Body of pancreas (tissue), 4 donors: ENCODE data around the gene CGGBP1. TPM values are rescaled to one million over a fixed set of nuclear protein-coding genes. Genes with fewer than 3 reads are reported as not detected.
"Not testable (repeated sequence)": the region's sequence is repeated elsewhere in the genome, so short reads cannot be mapped to it uniquely, and the experiment has no call there.

Experiments used
- ATAC-seq: fragments of 150-250 bp; one replicate; pipeline ENCODE4 v1.9.1; 2016
- DNase-seq, 4 donors: peaks; one replicate each; pipeline ENCODE4 v3.0.0-alpha.2; 2019
- H3K27ac ChIP-seq, 4 donors: fragments of 200-600 bp; sonication (generic); 1 replicate in 3 of 4; 2 replicates in 1 of 4; pipeline versions ENCODE4 v1.5.1 to v1.6.1; 2016 to 2019; ENCODE audit warnings: mild to moderate bottlenecking in 1 of 4, mixed read lengths in 1 of 4, moderate library complexity in 1 of 4
- H3K27me3 ChIP-seq, 2 donors: fragments of 200-600 bp; sonication (generic); one replicate each; pipeline ENCODE4 v1.6.0; 2016; ENCODE audit warnings: mild to moderate bottlenecking in 1 of 2
- H3K36me3 ChIP-seq, 2 donors: fragments of 200-600 bp; sonication (generic); replicated peaks in 1 of 2; 2 replicates each; pipeline ENCODE4 v1.5.1; 2016; ENCODE audit warnings: low read depth in 2 of 2; ENCODE audit not compliant: insufficient read depth in 1 of 2
- H3K4me1 ChIP-seq: fragments of 200-600 bp; sonication (generic); one replicate; pipeline ENCODE4 v1.6.0; 2016
- H3K4me3 ChIP-seq, 2 donors: fragments of 200-600 bp; sonication (generic); 1 replicate in 1 of 2; 2 replicates in 1 of 2; pipeline ENCODE4 v1.5.1; 2016 to 2019
- H3K9me3 ChIP-seq, 3 donors: fragments of 200-600 bp; sonication (generic); 1 replicate in 2 of 3; 2 replicates in 1 of 3; pipeline ENCODE4 v1.5.1; 2016
- CTCF ChIP-seq, 7 experiments: fragments of 450-650 bp in 4 of 7; fragments of 200-600 bp in 3 of 7; sonication (generic) in 3 of 7; IDR thresholded peaks; one replicate each; pipeline ENCODE4 v1.5.1; 2016 to 2019; ENCODE audit warnings: antibody characterized with exemption in 7 of 7
- POLR2A ChIP-seq, 3 donors: fragments of 450-650 bp; IDR thresholded peaks; one replicate each; pipeline ENCODE4 v1.6.1; 2016; ENCODE audit warnings: antibody characterized with exemption in 3 of 3, mild to moderate bottlenecking in 2 of 3
- WGBS, 2 donors: methylation state at CpG; one replicate each; pipeline ENCODE4 v1.1.5; 2017; 5-methylcytosine and 5-hydroxymethylcytosine counted together
- intact Hi-C: fragments of 100-400 bp; cut with DNase I; formaldehyde crosslinking; loops from one replicate; pipeline ENCODE4 v1.15.1; 2023
- total RNA-seq, 2 donors: library from RNA; depleted of rRNA; stranded (reverse); fragments of >200 nt; gene quantifications; one replicate each; pipeline ENCODE4 v1.1.0, GENCODE V29; 2016

The CGGBP1 gene
- total RNA-seq, 2 donors from 2014 or later: 38.6 to 44.4 TPM

GRCh38 chr3:88019024-88019423 lies 39.8 kb downstream of the CGGBP1 start:
- no peak overlapping the region for H3K27ac ChIP-seq
- H3K36me3 ChIP-seq: no peaks in the 10 kb centered on the region
- intact Hi-C loops: no loop called here
- TF ChIP-seq POLR2A (IDR thresholded peaks at IDR 0.05) (no peak), CTCF (IDR thresholded peaks at IDR 0.05) (no peak)
- DNase-seq (no peak), ATAC-seq (no peak)
- H3K27me3 ChIP-seq: no peaks in the 10 kb centered on the region
- no peak overlapping the region for H3K4me3 ChIP-seq
- no peaks in the 10 kb centered on the region for H3K9me3 ChIP-seq
- 65 to 66% methylated on average over 2 of the region's 2 CpGs for WGBS, 2 donors
- no peaks in the 10 kb centered on the region for H3K4me1 ChIP-seq

GRCh38 chr3:88015656-88016055 lies 43.1 kb downstream of the CGGBP1 start:
- H3K4me3 ChIP-seq, H3K36me3 ChIP-seq, H3K27ac ChIP-seq, H3K4me1 ChIP-seq, H3K9me3 ChIP-seq, intact Hi-C loops, DNase-seq, H3K27me3 ChIP-seq, ATAC-seq: not testable (repeated sequence)
- 87 to 97% methylated on average over 5 to 20 of the region's 35 CpGs for WGBS, 2 donors

GRCh38 chr3:88013592-88013991 lies 45.2 kb downstream of the CGGBP1 start:
- intact Hi-C loops: no loop called here
- DNase-seq: no peak

GRCh38 chr3:88010810-88011209 lies 48.0 kb downstream of the CGGBP1 start:
- Histone ChIP-seq H3K9me3 (no peaks in the 10 kb centered on the region), H3K4me3 (no peak overlapping the region), H3K27ac (no peak overlapping the region), H3K36me3 (no peaks in the 10 kb centered on the region), H3K27me3 (no peaks in the 10 kb centered on the region), H3K4me1 (no peaks in the 10 kb centered on the region)
- ATAC-seq (no peak), DNase-seq (no peak)
- TF ChIP-seq CTCF (IDR thresholded peaks at IDR 0.05) (no peak), POLR2A (IDR thresholded peaks at IDR 0.05) (no peak)
- 74 to 76% methylated on average over 5 of the region's 5 CpGs for WGBS, 2 donors
- intact Hi-C loops: no loop called here

More at GRCh38 chr3:88013592-88013991, 45.2 kb downstream of the CGGBP1 start:
- no peak for ATAC-seq
- TF ChIP-seq CTCF (IDR thresholded peaks at IDR 0.05) (no peak), POLR2A (IDR thresholded peaks at IDR 0.05) (no peak)
- Histone ChIP-seq H3K27me3 (no peaks in the 10 kb centered on the region), H3K4me1 (no peaks in the 10 kb centered on the region), H3K36me3 (no peaks in the 10 kb centered on the region), H3K27ac (no peak overlapping the region), H3K9me3 (no peaks in the 10 kb centered on the region), H3K4me3 (no peak overlapping the region)
- 12 to 32% methylated on average over 2 of the region's 2 CpGs for WGBS, 2 donors

GRCh38 chr3:88009066-88009465 lies 49.7 kb downstream of the CGGBP1 start:
- no peaks in the 10 kb centered on the region for H3K36me3 ChIP-seq
- DNase-seq (no peak), ATAC-seq (no peak)
- intact Hi-C loops: no loop called here
- no peak overlapping the region for H3K4me3 ChIP-seq
- no peak for TF ChIP-seq POLR2A (IDR thresholded peaks at IDR 0.05)
- TF ChIP-seq CTCF (IDR thresholded peaks at IDR 0.05): no peak
- H3K27me3 ChIP-seq: no peaks in the 10 kb centered on the region
- no peak overlapping the region for H3K27ac ChIP-seq
- WGBS, 2 donors: 81 to 90% methylated on average over 2 of the region's 2 CpGs
- H3K9me3 ChIP-seq: no peaks in the 10 kb centered on the region
- H3K4me1 ChIP-seq: no peaks in the 10 kb centered on the region
